CD4-positive, alpha-beta T cell treated with Interleukin-4 for 4 hours (primary cell): ENCODE measurements around the gene COL5A3.

Experiments
- DNase-seq: peaks from one replicate; pipeline ENCODE4 v3.0.0-alpha.2; 2020

Gene COL5A3

GRCh38 chr19:10009714-10010224, 535 bp downstream of the COL5A3 start:
- DNase-seq: no peak

DNA sequence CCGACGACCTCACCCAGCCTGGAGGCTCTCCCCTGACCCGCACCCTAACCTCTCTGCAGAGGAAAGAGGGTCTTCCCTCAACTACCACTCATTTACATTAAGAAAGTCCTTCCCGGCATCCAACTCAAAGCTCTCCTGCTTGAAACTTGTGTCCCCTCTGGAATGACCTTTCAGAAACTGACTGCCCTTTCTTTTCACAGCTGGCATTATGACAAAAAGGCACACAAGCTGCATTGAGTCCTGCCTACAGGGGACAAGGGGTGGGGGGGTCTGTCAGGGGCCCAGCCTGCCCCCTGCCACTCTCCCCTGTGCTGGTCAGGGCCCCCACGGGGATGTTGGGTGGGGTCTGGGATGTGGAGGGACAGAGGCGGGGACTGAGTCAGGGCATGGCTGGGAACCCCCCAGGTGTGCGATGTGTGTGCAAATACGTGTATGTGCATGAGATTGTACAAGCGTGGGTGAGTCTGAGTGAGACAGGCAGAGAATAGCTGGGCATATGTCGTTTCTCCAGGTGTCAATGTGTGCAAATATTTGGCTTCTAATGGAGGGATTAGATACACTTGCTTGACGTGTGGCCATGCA, 2.0 kb downstream of the COL5A3 start:
- no peak for DNase-seq

GRCh38 chr19:10007371-10008183, 2.7 kb downstream of the COL5A3 start:
- no peak for DNase-seq

- no peak for DNase-seq
These were observed 3.5 kb downstream of the COL5A3 start for GRCh38 chr19:10006752-10007323.

DNA sequence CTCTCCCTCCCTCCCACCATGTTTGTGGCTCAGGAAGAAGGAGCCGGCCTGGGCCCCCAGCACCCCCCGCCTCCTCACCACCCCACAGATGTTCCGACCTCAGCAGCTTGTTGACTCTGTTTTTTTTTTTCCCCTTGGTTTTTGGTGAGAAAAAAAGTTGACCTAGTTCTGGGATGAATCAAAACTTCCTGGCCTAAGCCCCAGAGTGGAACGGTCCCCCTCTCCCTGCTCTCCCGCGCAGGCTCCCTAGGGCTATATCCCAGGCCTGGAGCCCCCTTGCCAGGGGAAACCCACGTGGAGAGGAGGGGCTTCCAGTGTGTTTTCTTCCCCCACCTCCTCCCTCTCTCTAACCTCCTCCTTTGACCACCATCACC, 4.0 kb downstream of the COL5A3 start:
- DNase-seq: no peak

DNA sequence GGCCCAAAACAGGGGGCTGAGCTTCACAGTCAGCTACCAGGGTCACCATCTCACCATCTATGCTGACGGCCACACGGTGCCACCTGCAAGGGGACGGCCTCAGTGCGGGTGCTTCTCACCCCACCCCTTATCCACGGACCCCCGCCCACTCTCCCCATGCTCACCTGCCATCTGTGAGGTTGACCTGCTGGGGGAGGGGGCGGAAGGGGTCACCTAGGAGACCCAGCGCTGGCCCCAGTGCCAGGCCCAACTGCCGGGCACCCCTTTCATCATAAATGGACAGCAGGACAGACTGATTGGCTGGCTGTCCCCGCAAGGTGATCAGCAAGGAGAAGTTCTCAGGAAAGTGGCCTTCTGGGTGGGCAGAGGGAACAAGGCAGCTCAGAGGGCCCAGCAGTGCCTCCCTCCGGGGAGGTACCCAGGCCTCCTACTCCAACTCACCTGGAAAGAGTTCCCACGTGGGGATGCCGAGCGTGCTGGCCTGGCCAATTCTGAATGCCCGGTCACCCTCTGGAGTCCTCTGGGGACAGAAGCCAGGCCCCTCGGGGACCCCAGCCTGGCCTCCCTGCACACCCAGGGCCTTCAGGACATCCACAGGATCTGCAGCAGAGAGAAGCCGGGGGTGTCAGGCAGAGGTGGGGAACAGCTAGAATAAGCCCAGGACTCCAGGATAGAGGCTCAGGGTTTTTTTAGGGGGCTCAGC, 4.5 kb downstream of the COL5A3 start:
- DNase-seq: no peak

DNA sequence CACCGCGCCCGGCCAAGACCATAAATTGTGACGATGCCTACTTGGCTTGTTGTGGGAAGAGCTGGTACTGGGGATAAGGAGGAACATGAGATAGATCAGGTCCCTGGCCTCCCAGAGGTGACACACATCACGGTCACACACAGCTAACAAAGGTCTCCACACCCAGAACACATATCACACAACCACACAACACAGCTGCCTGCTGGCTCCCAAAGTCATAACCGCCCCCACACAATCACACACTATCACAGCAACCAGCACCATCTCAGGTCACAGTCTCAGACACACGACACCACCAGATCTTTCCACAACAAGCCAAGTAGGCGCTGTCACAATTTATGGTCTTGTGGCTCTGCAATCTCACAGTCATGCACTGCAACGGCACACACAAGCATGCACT, 5.7 kb downstream of the COL5A3 start:
- DNase-seq: no peak

DNA sequence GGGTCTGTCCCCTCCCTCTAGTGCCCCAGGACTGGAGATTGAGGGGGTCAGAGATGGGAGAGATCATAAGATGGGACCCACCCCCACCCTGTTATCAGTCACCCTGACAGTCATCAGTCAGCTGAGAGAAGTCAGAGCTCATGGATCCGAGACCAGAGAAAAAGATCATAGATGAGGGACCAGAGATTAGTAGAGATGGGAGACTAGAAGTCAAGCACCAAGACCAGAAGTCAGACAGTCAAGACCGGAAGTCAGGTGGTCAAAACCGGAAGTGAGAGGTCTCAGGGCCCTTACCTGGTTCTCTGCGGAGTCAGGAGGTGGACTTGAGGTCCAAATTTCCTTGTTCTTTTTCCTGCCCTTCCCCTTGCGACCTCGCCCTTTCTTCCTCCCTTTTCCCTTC, 7.0 kb downstream of the COL5A3 start:
- DNase-seq: no peak

- no peak for DNase-seq
These were observed 8.4 kb downstream of the COL5A3 start for GRCh38 chr19:10001899-10002298.

- peak; percentile 50 for DNase-seq
These were observed 10.0 kb downstream of the COL5A3 start for GRCh38 chr19:10000171-10000826.

GRCh38 chr19:9996541-9996940, 13.8 kb downstream of the COL5A3 start:
- DNase-seq: no peak

- DNase-seq: no peak
These were observed 14.3 kb downstream of the COL5A3 start for GRCh38 chr19:9995999-9996398.

- DNase-seq: no peak
These were observed 15.2 kb downstream of the COL5A3 start for GRCh38 chr19:9995084-9995483.

DNA sequence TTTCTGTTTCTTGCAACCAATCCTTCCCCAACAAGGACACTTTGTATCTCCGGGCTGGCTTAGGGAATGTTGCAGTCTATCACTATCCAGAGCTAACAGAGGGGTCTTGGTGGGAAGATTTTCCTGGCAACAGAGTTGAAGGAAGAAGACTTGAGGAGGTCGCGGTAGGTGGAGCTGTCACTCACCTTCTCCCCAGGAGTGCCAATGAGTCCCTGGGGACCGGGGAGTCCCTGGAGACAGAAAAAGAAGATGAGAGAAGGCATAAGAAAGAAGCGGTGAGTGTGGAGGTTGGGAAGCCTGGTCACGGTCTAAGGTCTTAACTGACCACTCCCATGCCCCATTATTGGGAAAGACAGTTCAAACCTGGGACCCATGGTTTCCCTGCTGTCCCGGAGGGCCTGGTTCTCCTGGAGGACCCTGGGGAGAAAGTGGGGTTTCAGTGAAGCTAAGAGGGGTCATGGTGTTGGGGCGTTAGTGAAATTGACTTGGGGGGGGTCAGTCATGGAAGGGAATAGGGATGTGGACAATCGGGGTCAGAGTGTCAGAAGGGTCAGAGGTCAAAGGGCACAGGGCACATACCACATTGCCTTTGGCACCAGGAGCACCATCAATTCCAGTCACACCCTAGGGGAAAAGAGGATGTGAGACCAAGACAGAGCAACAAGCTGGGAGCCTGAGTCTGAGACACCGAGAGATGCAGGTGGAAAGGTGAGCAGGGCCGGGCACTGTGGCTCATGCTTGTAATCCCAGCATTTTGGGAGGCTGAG, 18.7 kb downstream of the COL5A3 start:
- no peak for DNase-seq

GRCh38 chr19:9989504-9989903, 20.8 kb downstream of the COL5A3 start:
- DNase-seq: no peak

DNA sequence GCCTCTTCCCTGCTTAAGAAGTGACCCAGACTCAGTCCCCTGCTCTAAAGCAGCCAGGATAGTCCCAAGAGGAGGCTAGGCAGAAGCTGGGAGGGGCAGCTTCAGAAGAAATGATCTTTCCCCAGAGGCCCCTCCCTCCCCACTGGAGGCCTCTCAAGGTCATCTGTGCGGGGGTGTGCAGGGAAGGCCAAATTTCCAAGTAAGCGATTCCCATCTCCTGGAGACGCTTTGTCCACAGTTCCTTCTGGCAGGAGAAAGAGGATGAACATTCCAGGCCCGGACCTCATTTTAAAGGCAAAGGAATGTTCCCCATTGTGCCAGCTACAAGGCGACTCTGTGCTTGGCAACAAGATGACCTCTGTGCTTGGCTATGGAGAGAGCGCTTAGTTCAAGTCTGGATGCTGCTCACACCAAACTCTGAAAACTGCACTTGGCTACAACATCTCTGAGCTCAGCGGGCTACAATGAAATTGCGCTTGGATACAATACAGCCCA, 23.5 kb downstream of the COL5A3 start:
- DNase-seq: no peak

GRCh38 chr19:9981406-9982260, 28.7 kb downstream of the COL5A3 start:
- DNase-seq: no peak

DNA sequence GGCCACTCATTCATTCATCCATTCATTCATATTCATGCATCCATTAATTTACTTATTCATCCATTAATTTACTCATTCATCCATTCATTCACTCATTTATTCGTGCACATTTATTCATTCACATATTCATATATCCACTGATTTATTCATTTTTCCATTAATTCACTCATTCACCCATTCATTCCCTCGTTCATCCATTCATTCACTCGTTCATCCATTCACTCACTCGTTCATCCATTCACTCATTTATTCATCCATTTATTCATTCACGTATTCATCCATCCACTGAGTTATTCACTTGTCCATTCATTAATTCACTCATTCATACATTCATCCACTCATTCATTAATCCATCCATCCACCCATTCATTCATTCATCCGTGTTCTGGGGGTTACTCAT, 38.2 kb downstream of the COL5A3 start:
- DNase-seq: no peak

DNA sequence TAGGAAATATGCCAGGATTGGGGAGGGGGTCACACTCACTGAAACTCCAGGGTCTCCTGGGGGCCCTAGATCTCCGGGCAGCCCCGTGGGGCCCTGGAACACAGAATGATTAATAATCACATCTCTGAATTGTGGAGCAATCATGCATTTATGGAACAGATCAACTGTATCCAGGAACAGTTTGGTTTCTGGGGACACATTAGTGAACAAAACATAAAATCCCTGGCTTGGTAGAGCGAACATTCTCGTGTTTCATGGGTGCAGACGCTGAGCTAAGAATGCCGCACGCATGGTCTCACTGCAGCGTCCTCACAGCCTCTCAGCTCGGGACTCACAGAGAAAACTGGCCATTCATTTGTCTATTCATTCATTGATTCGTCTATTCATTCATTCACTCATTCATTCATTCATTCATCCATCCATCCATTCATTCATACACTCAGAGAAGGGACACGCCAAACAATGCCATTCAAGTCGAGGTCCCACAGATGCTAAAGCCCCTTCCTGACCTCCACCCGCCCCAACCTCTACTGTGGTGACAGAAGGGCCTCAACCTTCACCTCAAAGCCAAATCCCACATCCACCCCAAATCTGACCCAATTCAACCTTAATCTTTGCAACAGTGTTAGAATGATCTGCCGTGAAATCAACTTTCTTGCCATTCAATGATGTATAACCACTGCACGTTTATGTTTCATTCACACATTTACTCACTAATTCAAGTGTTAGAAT, 39.0 kb downstream of the COL5A3 start:
- no peak for DNase-seq

- DNase-seq: no peak
These were observed 39.8 kb downstream of the COL5A3 start for GRCh38 chr19:9970481-9970880.

- DNase-seq: no peak
These were observed 40.7 kb downstream of the COL5A3 start for GRCh38 chr19:9969688-9969975.
